ENCODE results near the gene TMEM212.

The TMEM212 gene

GRCh38 chr3:171878461-171879225 lies 35.5 kb downstream of the TMEM212 start:
- ChIA-PET POLR2A (no interaction called here), CTCF (interaction anchor here (0.6 to 1.0 kb wide), 2 partner anchors 134 to 162 kb away, joined by 3 to 4 read pairs; no protein-coding TSS in a partner anchor)
- TF ChIP-seq PKNOX1 (IDR thresholded peaks at IDR 0.05) (peak; percentile 54), ARNT (IDR thresholded peaks at IDR 0.05) (no peak), FOXM1 (IDR thresholded peaks at IDR 0.05; ENCODE audit: borderline replicate concordance) (no peak), SUZ12 (IDR thresholded peaks at IDR 0.05) (no peak), CTBP1 (IDR thresholded peaks at IDR 0.05; ENCODE audit: borderline replicate concordance) (no peak)

GRCh38 chr3:171879472-171879871 lies 36.3 kb downstream of the TMEM212 start:
- no peak for DNase-seq (ENCODE audit: extremely low spot score)
- ChIA-PET CTCF (interaction anchor here (1.0 kb wide), 1 partner anchor 162 kb away, joined by 4 read pairs; no protein-coding TSS in a partner anchor), POLR2A (no interaction called here)
- no peak for TF ChIP-seq FOXK2 (IDR thresholded peaks at IDR 0.05)
- TF ChIP-seq ARNT (IDR thresholded peaks at IDR 0.05) = no peak
- TF ChIP-seq LEF1 (IDR thresholded peaks at IDR 0.05; ENCODE audit: borderline replicate concordance) = no peak
- no peak for TF ChIP-seq SUZ12 (IDR thresholded peaks at IDR 0.05)
- no peak for TF ChIP-seq ZNF384 (IDR thresholded peaks at IDR 0.05)
- TF ChIP-seq ELF4 (IDR thresholded peaks at IDR 0.05) = no peak
- TF ChIP-seq CTBP1 (IDR thresholded peaks at IDR 0.05; ENCODE audit: borderline replicate concordance) = no peak
- no peak for TF ChIP-seq TARDBP (IDR thresholded peaks at IDR 0.05)
- no peak for TF ChIP-seq NFRKB (IDR thresholded peaks at IDR 0.05)
- no peak for TF ChIP-seq PKNOX1 (IDR thresholded peaks at IDR 0.05)
- TF ChIP-seq HDGF (IDR thresholded peaks at IDR 0.05; ENCODE audit: borderline replicate concordance) = no peak

More at GRCh38 chr3:171878461-171879225, 35.5 kb downstream of the TMEM212 start:
- DNase-seq (ENCODE audit: extremely low spot score) = peak; percentile 40

- no peak for DNase-seq (ENCODE audit: extremely low spot score)
- no peak for TF ChIP-seq CTBP1 (IDR thresholded peaks at IDR 0.05; ENCODE audit: borderline replicate concordance)
- TF ChIP-seq BHLHE40 (IDR thresholded peaks at IDR 0.05; ENCODE audit: borderline replicate concordance) = no peak
- TF ChIP-seq SP1 (IDR thresholded peaks at IDR 0.05) = no peak
- no peak for TF ChIP-seq ELF4 (IDR thresholded peaks at IDR 0.05)
- no peak for TF ChIP-seq PKNOX1 (IDR thresholded peaks at IDR 0.05)
- no peak for TF ChIP-seq FOXK2 (IDR thresholded peaks at IDR 0.05)
- TF ChIP-seq NFRKB (IDR thresholded peaks at IDR 0.05) = no peak
- no peak for TF ChIP-seq SUZ12 (IDR thresholded peaks at IDR 0.05)
- TF ChIP-seq ARNT (IDR thresholded peaks at IDR 0.05) = no peak
- no peak for TF ChIP-seq TARDBP (IDR thresholded peaks at IDR 0.05)
- no peak for TF ChIP-seq LEF1 (IDR thresholded peaks at IDR 0.05; ENCODE audit: borderline replicate concordance)
- TF ChIP-seq FOXM1 (IDR thresholded peaks at IDR 0.05; ENCODE audit: borderline replicate concordance) = no peak
- TF ChIP-seq ZNF384 (IDR thresholded peaks at IDR 0.05) = no peak
- no peak for TF ChIP-seq L3MBTL2 (conservative IDR thresholded peaks at IDR 0.05)
- TF ChIP-seq HDGF (IDR thresholded peaks at IDR 0.05; ENCODE audit: borderline replicate concordance) = no peak
- no peak for TF ChIP-seq FOXA1 (IDR thresholded peaks at IDR 0.05)
- POLR2A ChIA-PET = no interaction called here
- CTCF ChIA-PET = no interaction called here
These were observed 37.1 kb downstream of the TMEM212 start for GRCh38 chr3:171880101-171880870.

GRCh38 chr3:171881251-171881650 lies 38.1 kb downstream of the TMEM212 start:
- TF ChIP-seq CTBP1 (IDR thresholded peaks at IDR 0.05; ENCODE audit: borderline replicate concordance) (no peak), FOXM1 (IDR thresholded peaks at IDR 0.05; ENCODE audit: borderline replicate concordance) (no peak), ARNT (IDR thresholded peaks at IDR 0.05) (no peak), TARDBP (IDR thresholded peaks at IDR 0.05) (no peak), FOXA1 (IDR thresholded peaks at IDR 0.05) (no peak), PKNOX1 (IDR thresholded peaks at IDR 0.05) (no peak), FOXK2 (IDR thresholded peaks at IDR 0.05) (no peak), SP1 (IDR thresholded peaks at IDR 0.05) (no peak), HDGF (IDR thresholded peaks at IDR 0.05; ENCODE audit: borderline replicate concordance) (no peak), L3MBTL2 (conservative IDR thresholded peaks at IDR 0.05) (no peak), NFRKB (IDR thresholded peaks at IDR 0.05) (no peak), BHLHE40 (IDR thresholded peaks at IDR 0.05; ENCODE audit: borderline replicate concordance) (no peak), ZNF384 (IDR thresholded peaks at IDR 0.05) (no peak), LEF1 (IDR thresholded peaks at IDR 0.05; ENCODE audit: borderline replicate concordance) (no peak), SUZ12 (IDR thresholded peaks at IDR 0.05) (no peak), ELF4 (IDR thresholded peaks at IDR 0.05) (no peak)

GRCh38 chr3:171883257-171883892 lies 40.2 kb downstream of the TMEM212 start:
- no peak for DNase-seq (ENCODE audit: extremely low spot score)
- TF ChIP-seq BHLHE40 (IDR thresholded peaks at IDR 0.05; ENCODE audit: borderline replicate concordance) (no peak), TARDBP (IDR thresholded peaks at IDR 0.05) (no peak)
- POLR2A ChIA-PET = no interaction called here
- CTCF ChIA-PET = no interaction called here

More at GRCh38 chr3:171881251-171881650, 38.1 kb downstream of the TMEM212 start:
- POLR2A ChIA-PET = no interaction called here
- CTCF ChIA-PET = no interaction called here
- DNase-seq (ENCODE audit: extremely low spot score) = no peak
